Stimulated activated CD4-positive, alpha-beta T cell treated with anti-CD3 and anti-CD28 coated beads, Interleukin-15, amount 100 ng/mL, for 48 hours (primary cell): ENCODE data around the gene AGAP1.

Experiments used
- DNase-seq, 2 donors: peaks; one replicate each; pipeline ENCODE4 v3.0.0-alpha.2; 2020; ENCODE audit warnings: low read depth in 2 of 2

The AGAP1 gene

GRCh38 chr2:235765181-235765820 is 271.5 kb downstream of the AGAP1 start:
- no peak for DNase-seq

GRCh38 chr2:235766278-235766677 is 272.4 kb downstream of the AGAP1 start:
- DNase-seq, result peak; percentile 16

- no peak for DNase-seq
Observed at GRCh38 chr2:235768606-235769005, 274.8 kb downstream of the AGAP1 start.

GRCh38 chr2:235769046-235769445 is 275.2 kb downstream of the AGAP1 start:
- DNase-seq, result no peak

- DNase-seq, result no peak
Observed at GRCh38 chr2:235770909-235771820, 277.3 kb downstream of the AGAP1 start.

GRCh38 chr2:235773188-235773928 is 279.5 kb downstream of the AGAP1 start:
- no peak for DNase-seq

- DNase-seq, result no peak
Observed at GRCh38 chr2:235774153-235774870, 280.5 kb downstream of the AGAP1 start.

- DNase-seq, result no peak
Observed at GRCh38 chr2:235776531-235776930, 282.7 kb downstream of the AGAP1 start.

- DNase-seq, result peak; percentile 44 to 64
Observed at GRCh38 chr2:235779444-235779896, 285.6 kb downstream of the AGAP1 start.

- DNase-seq, result no peak
Observed at GRCh38 chr2:235780401-235780800, 286.6 kb downstream of the AGAP1 start.

- no peak for DNase-seq
Observed at GRCh38 chr2:235781775-235782174, 287.9 kb downstream of the AGAP1 start.

GRCh38 chr2:235784788-235785187 is 290.9 kb downstream of the AGAP1 start:
- DNase-seq, result no peak

GRCh38 chr2:235789552-235789951 is 295.7 kb downstream of the AGAP1 start:
- DNase-seq, result no peak

GRCh38 chr2:235793163-235793752 is 299.4 kb downstream of the AGAP1 start:
- DNase-seq, result no peak

- DNase-seq, result no peak
Observed at GRCh38 chr2:235799281-235799680, 305.4 kb downstream of the AGAP1 start.

- DNase-seq, result no peak
Observed at GRCh38 chr2:235802542-235802941, 308.7 kb downstream of the AGAP1 start.

GRCh38 chr2:235803028-235803427 is 309.2 kb downstream of the AGAP1 start:
- DNase-seq, result no peak

- no peak for DNase-seq
Observed at GRCh38 chr2:235804676-235805075, 310.8 kb downstream of the AGAP1 start.

- DNase-seq, result no peak
Observed at GRCh38 chr2:235806986-235807750, 313.3 kb downstream of the AGAP1 start.

- DNase-seq, result no peak
Observed at GRCh38 chr2:235808366-235808765, 314.5 kb downstream of the AGAP1 start.
